Skeletal muscle tissue (tissue), 4 donors: ENCODE results near the gene EPB41L5. TPM values are rescaled to one million over a fixed set of nuclear protein-coding genes. Genes with fewer than 3 reads are reported as not detected.
A peak's percentile ranks its signal among the peaks of the same experiment; 100 is the strongest.

ENCODE experiments used
- H3K27ac ChIP-seq: one replicate; pipeline ENCODE4 v1.7.0; 2013; ENCODE audit warnings: mild to moderate bottlenecking, low read depth, low read length, inconsistent platforms
- H3K27me3 ChIP-seq, 3 donors: one replicate each; pipeline ENCODE4 v1.7.0; 2013; ENCODE audit warnings: low read length in 3 of 3; ENCODE audit not compliant: control insufficient read depth in 3 of 3, insufficient read depth in 3 of 3
- H3K36me3 ChIP-seq, 3 donors: one replicate each; pipeline ENCODE4 v1.7.0; 2013; ENCODE audit warnings: low read length in 3 of 3; ENCODE audit not compliant: control insufficient read depth in 3 of 3, insufficient read depth in 3 of 3
- H3K4me1 ChIP-seq, 3 donors: one replicate each; pipeline ENCODE4 v1.7.0; 2013; ENCODE audit warnings: low read length in 3 of 3, mild to moderate bottlenecking in 3 of 3; ENCODE audit not compliant: control insufficient read depth in 3 of 3, insufficient read depth in 3 of 3
- H3K4me3 ChIP-seq, 3 donors: one replicate each; pipeline ENCODE4 v1.7.0; 2013; ENCODE audit warnings: low read length in 3 of 3
- H3K9ac ChIP-seq, 3 donors: one replicate each; pipeline ENCODE4 v1.7.0; 2013; ENCODE audit warnings: low read length in 3 of 3, mild to moderate bottlenecking in 3 of 3, moderate library complexity in 2 of 3, low read depth in 1 of 3
- H3K9me3 ChIP-seq, 3 donors: one replicate each; pipeline ENCODE4 v1.7.0; 2013; ENCODE audit warnings: low read length in 3 of 3; ENCODE audit not compliant: control insufficient read depth in 3 of 3
- total RNA-seq: library from RNA; depleted of rRNA; stranded (reverse); fragments of >200 nt; gene quantifications from one replicate; pipeline ENCODE4 v1.2.3, GENCODE V29; 2014
- donor health status: Osteomylitis.

The EPB41L5 gene
- total RNA-seq, 1 donor from 2014 or later: 49.6 TPM

GRCh38 chr2:120220756-120221155 is 207.9 kb downstream of the EPB41L5 start:
- peak overlapping the region in 1 of 3 donors; percentile 28 for H3K4me3 ChIP-seq
- H3K27ac ChIP-seq: no peak overlapping the region
- no peaks in the 10 kb centered on the region for H3K27me3 ChIP-seq
- no peak overlapping the region for H3K9ac ChIP-seq
- H3K36me3 ChIP-seq: peaks cover 10 to 17% (median 10%) of the 10 kb centered on the region in 3 donors
- H3K4me1 ChIP-seq: peaks cover 19 to 45% (median 19%) of the 10 kb centered on the region in 3 donors
- H3K9me3 ChIP-seq: peaks cover 0 to 5% (median 0%) of the 10 kb centered on the region in 3 donors

DNA sequence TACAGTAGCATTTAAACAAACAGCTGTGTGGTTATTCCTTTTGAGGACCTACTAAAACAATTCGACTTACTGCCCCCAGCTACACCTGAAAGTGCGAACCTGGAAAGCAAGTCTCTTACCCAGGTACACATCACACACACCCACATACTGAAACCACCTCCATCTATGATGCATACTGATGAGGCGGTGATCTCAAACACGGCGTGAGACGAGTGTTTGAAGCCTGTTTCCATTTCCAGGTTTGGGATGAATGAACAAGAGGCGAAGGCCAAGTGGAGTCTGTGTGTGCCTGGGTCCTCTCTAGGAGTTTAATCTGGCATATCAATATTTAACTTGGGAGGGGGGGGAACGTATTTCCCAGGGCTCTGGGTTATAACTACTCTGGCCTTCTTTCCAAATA is 208.7 kb downstream of the EPB41L5 start:
- peak overlapping the region in 1 of 3 donors; percentile 45 for H3K4me3 ChIP-seq

GRCh38 chr2:120222186-120223033 is 209.5 kb downstream of the EPB41L5 start:
- H3K27ac ChIP-seq: peak overlapping the region; percentile 95
- no peaks in the 10 kb centered on the region for H3K27me3 ChIP-seq
- peak overlapping the region; percentile 72 to 81 (median 80) for H3K4me3 ChIP-seq
- peaks cover 10 to 17% (median 10%) of the 10 kb centered on the region in 3 donors for H3K36me3 ChIP-seq
- peaks cover 19 to 48% (median 19%) of the 10 kb centered on the region in 3 donors for H3K4me1 ChIP-seq
- peaks cover 0 to 5% (median 0%) of the 10 kb centered on the region in 3 donors for H3K9me3 ChIP-seq
- peak overlapping the region; percentile 74 to 81 (median 74) for H3K9ac ChIP-seq

More for the DNA sequence above, 208.7 kb downstream of the EPB41L5 start:
- Histone ChIP-seq H3K4me1 (peaks cover 19 to 47% (median 19%) of the 10 kb centered on the region in 3 donors), H3K27me3 (no peaks in the 10 kb centered on the region), H3K9me3 (peaks cover 0 to 5% (median 0%) of the 10 kb centered on the region in 3 donors), H3K27ac (no peak overlapping the region), H3K9ac (peak overlapping the region in 1 of 3 donors; percentile 12), H3K36me3 (peaks cover 10 to 17% (median 10%) of the 10 kb centered on the region in 3 donors)

GRCh38 chr2:120223034-120223912 is 210.4 kb downstream of the EPB41L5 start, which contains the start of gene TMEM185B:
Gene TMEM185B, minus strand, starts transcription at chr2:120223400. Its CDS starts 424 bp downstream, at chr2:120222976.
- Histone ChIP-seq H3K36me3 (peaks cover 6 to 17% (median 9%) of the 10 kb centered on the region in 3 donors), H3K9me3 (peaks cover 0 to 5% (median 0%) of the 10 kb centered on the region in 3 donors), H3K4me1 (peaks cover 19 to 45% (median 19%) of the 10 kb centered on the region in 3 donors), H3K27me3 (no peaks in the 10 kb centered on the region), H3K9ac (peak within 1 kb of the TSS; percentile 74 to 86 (median 81)), H3K27ac (peak within 1 kb of the TSS; percentile 95), H3K4me3 (peak within 1 kb of the TSS; percentile 74 to 81 (median 80))

DNA sequence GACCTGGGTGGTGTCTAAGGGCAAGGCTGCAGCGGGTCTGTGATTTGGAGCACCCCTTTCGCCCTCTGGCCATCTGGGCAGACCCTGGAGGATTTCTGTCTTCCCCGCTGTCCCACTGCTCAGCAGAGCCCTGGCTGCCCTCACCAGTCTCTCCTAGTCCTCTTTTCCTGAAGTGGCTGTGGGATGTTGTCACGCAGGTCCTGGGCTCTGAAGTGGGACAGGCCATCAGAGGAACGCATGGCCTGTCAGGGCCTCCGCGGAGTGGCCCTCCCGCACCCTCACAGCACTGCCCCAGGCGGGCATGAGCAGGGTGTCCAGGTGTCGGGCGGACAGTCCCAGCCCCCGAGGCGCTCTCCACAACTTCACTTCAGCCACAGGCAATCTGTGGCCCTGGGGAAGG is 211.4 kb downstream of the EPB41L5 start:
- H3K9me3 ChIP-seq: peaks cover 0 to 5% (median 0%) of the 10 kb centered on the region in 3 donors
- H3K4me3 ChIP-seq: peak overlapping the region; percentile 74 to 81 (median 80)
- H3K9ac ChIP-seq: peak overlapping the region in 2 of 3 donors; percentile 81 to 86
- H3K27ac ChIP-seq: no peak overlapping the region
- H3K27me3 ChIP-seq: no peaks in the 10 kb centered on the region
- H3K4me1 ChIP-seq: peaks cover 19 to 46% (median 19%) of the 10 kb centered on the region in 3 donors
- H3K36me3 ChIP-seq: peaks cover 5 to 11% (median 6%) of the 10 kb centered on the region in 3 donors

- H3K9ac ChIP-seq: no peak overlapping the region
- H3K4me3 ChIP-seq: no peak overlapping the region
- H3K4me1 ChIP-seq: peaks cover 19 to 41% (median 19%) of the 10 kb centered on the region in 3 donors
- peaks cover 0 to 5% (median 0%) of the 10 kb centered on the region in 3 donors for H3K9me3 ChIP-seq
- H3K27me3 ChIP-seq: no peaks in the 10 kb centered on the region
- no peak overlapping the region for H3K27ac ChIP-seq
- peaks cover 5 to 6% (median 5%) of the 10 kb centered on the region in 3 donors for H3K36me3 ChIP-seq
Measured at GRCh38 chr2:120224735-120225548, 212.1 kb downstream of the EPB41L5 start.

DNA sequence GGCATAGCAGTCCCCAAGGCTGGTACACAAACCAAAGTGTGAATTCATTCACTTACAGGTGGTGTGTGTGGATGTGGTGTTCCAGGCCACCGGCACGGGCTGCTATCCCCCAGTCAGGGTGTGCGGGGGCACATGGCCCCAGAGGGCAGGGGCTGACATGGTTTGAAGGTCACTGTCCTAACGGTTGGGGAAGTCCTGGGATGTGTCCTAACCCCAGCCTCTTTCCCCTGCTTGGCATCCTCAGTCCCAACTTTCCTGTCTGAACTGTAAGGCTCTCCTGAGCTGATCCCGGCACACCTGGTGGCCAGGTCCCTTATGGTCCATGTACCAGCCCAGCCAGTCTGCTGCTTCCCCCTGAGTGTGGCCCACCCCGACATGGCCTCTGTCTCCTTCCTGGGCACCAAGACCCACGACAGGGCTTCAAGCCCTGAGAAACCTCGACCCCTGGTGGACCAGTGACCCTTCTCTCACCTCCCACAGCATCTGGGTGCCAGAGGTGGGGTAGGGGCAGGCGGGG is 212.7 kb downstream of the EPB41L5 start:
- Histone ChIP-seq H3K4me1 (peaks cover 19 to 41% (median 19%) of the 10 kb centered on the region in 3 donors), H3K9me3 (peaks cover 0 to 5% (median 0%) of the 10 kb centered on the region in 3 donors), H3K4me3 (no peak overlapping the region), H3K9ac (no peak overlapping the region), H3K27ac (no peak overlapping the region), H3K27me3 (no peaks in the 10 kb centered on the region), H3K36me3 (peaks cover 4 to 6% (median 5%) of the 10 kb centered on the region in 3 donors)

GRCh38 chr2:120226316-120226715 is 213.4 kb downstream of the EPB41L5 start:
- H3K9ac ChIP-seq: no peak overlapping the region
- H3K4me3 ChIP-seq: no peak overlapping the region
- peaks cover 4 to 6% (median 5%) of the 10 kb centered on the region in 3 donors for H3K36me3 ChIP-seq
- peaks cover 19 to 41% (median 19%) of the 10 kb centered on the region in 3 donors for H3K4me1 ChIP-seq
- peaks cover 0 to 5% (median 0%) of the 10 kb centered on the region in 3 donors for H3K9me3 ChIP-seq
- H3K27me3 ChIP-seq: no peaks in the 10 kb centered on the region
- H3K27ac ChIP-seq: no peak overlapping the region
